Dedifferentiated amniotic fluid mesenchymal stem cell (primary cell): ENCODE data around the gene HPX.

Experiments
- DNase-seq: peaks from one replicate; pipeline ENCODE4 v3.0.0-alpha.2; 2016; ENCODE audit errors: extremely low spot score

HPX gene

DNA sequence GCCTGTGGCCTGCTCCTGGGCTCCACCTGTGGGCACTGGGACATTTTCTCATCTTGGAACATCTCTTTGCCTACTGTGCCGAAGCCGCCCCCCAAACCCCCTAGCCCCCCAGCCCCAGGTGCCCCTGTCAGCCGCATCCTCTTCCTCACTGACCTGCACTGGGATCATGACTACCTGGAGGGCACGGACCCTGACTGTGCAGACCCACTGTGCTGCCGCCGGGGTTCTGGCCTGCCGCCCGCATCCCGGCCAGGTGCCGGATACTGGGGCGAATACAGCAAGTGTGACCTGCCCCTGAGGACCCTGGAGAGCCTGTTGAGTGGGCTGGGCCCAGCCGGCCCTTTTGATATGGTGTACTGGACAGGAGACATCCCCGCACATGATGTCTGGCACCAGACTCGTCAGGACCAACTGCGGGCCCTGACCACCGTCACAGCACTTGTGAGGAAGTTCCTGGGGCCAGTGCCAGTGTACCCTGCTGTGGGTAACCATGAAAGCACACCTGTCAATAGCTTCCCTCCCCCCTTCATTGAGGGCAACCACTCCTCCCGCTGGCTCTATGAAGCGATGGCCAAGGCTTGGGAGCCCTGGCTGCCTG is 49.2 kb downstream of the HPX start:
- DNase-seq = no peak

DNA sequence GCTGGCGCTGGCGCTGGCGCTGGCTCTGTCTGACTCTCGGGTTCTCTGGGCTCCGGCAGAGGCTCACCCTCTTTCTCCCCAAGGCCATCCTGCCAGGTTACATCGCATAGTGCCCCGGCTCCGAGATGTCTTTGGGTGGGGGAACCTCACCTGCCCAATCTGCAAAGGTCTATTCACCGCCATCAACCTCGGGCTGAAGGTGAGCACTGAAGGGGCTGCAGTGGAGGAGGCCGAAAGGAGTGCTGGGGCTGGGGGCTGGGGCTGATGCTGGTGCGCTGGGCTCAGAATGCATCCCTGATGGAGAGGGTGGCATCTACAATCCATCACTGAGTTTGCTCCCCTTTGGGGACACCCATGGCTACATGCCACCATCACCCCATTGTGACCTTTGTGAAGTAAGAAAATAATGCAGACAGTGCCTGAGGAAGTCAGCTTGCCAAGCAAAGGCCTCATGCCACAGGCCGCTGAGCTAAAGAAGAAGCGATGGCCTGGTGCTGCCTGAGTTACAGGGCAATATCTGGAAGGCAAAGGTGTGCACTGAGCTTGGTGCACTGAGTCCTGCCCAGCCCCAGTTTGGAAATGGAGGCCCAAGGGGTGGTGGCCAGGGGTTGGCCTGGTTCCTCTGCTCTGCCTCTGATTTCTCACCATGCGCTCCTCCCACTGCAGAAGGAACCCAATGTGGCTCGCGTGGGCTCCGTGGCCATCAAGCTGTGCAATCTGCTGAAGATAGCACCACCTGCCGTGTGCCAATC is 49.9 kb downstream of the HPX start:
- DNase-seq = no peak

GRCh38 chr11:6389905-6390717 is 50.7 kb downstream of the HPX start, which contains the start of gene SMPD1:
Gene SMPD1 (plus strand): TSS chr11:6390474. CDS start chr11:6390599, 125 bp downstream.
- DNase-seq = peak; percentile 69

DNA sequence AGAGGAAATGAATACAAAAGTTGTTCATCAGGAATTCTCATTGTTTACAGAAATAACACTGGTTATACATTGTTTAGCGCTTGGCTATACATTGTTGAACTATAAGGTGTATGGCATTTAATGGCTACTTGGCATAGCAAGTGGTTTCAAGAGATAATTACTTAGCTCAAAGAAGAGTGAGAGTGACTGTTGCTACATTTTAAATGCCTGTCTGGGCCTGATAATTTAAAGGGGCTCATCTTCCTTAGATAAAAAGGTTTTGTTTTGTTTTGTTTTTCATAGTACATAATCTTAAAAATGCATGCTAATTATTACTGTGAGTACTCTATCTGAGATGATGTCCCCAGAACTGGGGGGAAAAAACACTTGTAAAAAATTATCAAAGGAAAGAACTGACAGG is 52.0 kb downstream of the HPX start:
- DNase-seq = no peak

DNA sequence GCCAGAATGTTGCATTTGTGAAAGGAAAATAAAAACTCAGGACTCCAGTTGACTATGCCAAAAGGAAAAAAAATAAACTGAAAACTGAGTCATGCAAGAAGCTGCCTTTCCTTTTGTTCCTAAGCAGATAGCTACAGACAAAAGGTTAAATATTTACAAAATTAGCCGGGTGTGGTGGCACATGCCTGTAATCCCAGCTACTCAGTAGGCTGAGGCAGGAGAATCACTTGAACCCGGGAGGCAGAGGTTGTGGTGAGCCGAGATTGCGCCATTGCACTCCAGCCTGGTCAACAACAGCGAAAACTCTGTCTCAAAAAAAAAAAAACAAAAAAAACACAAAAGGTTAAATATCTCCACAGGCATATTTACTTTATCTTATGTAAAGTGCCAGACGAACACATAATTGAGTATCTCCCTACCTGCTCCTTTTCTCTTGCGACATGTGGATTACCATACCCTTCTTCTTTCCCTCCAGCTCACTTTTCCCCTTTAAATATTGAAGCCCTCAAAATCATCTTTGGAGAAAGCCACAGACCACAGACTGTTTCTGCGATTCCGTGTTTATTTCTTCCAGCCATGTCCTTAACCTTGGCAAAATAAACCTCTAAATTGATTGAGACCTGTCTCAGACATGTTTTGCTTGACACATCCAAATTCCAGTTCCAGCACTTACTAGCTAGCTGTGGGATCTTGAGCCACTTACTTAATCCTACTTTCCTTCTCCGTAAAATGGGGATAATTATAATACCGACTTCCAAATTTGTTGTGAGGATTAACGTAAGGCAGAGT is 52.8 kb downstream of the HPX start:
- DNase-seq = no peak

GRCh38 chr11:6385046-6385777 is 55.6 kb downstream of the HPX start:
- DNase-seq = no peak
